Measurements from ENCODE around the gene ERCC5. TPM values are rescaled to one million over a fixed set of nuclear protein-coding genes. Genes with fewer than 3 reads are reported as not detected.

The ERCC5 gene
- total RNA-seq, 1 experiment from 2014 or later = 21.9 TPM

- in situ Hi-C loops (cut with HindIII; ENCODE audit: low pct_unique_long_range_greater_than_20kb, low sequenced_read_pairs) = no loop called here
- no peak for DNase-seq (ENCODE audit: low read depth)
Measured at GRCh38 chr13:102836471-102836870, 9.4 kb upstream of the ERCC5 start.

GRCh38 chr13:102838273-102838672, 7.6 kb upstream of the ERCC5 start:
- DNase-seq (ENCODE audit: low read depth) = no peak
- in situ Hi-C loops (cut with HindIII; ENCODE audit: low pct_unique_long_range_greater_than_20kb, low sequenced_read_pairs) = no loop called here

GRCh38 chr13:102838982-102839381, 6.8 kb upstream of the ERCC5 start:
- in situ Hi-C loops (cut with HindIII; ENCODE audit: low pct_unique_long_range_greater_than_20kb, low sequenced_read_pairs) = no loop called here

GRCh38 chr13:102839462-102839861, 6.4 kb upstream of the ERCC5 start:
- no peak for DNase-seq (ENCODE audit: low read depth)
- in situ Hi-C loops (cut with HindIII; ENCODE audit: low pct_unique_long_range_greater_than_20kb, low sequenced_read_pairs) = no loop called here

More at GRCh38 chr13:102838982-102839381, 6.8 kb upstream of the ERCC5 start:
- no peak for DNase-seq (ENCODE audit: low read depth)

- DNase-seq (ENCODE audit: low read depth) = no peak
- in situ Hi-C loops (cut with HindIII; ENCODE audit: low pct_unique_long_range_greater_than_20kb, low sequenced_read_pairs) = no loop called here
Measured at GRCh38 chr13:102845289-102845629, 573 bp upstream of the ERCC5 start.

GRCh38 chr13:102846261-102847015, 606 bp downstream of the ERCC5 start:
- DNase-seq (ENCODE audit: low read depth) = peak; percentile 33
- in situ Hi-C loops (cut with HindIII; ENCODE audit: low pct_unique_long_range_greater_than_20kb, low sequenced_read_pairs) = no loop called here

GRCh38 chr13:102847272-102848234, 1.7 kb downstream of the ERCC5 start:
- in situ Hi-C loops (cut with HindIII; ENCODE audit: low pct_unique_long_range_greater_than_20kb, low sequenced_read_pairs) = no loop called here
- peak; percentile 40 for DNase-seq (ENCODE audit: low read depth)

GRCh38 chr13:102848956-102849355, 3.1 kb downstream of the ERCC5 start:
- in situ Hi-C loops (cut with HindIII; ENCODE audit: low pct_unique_long_range_greater_than_20kb, low sequenced_read_pairs) = no loop called here
- no peak for DNase-seq (ENCODE audit: low read depth)

GRCh38 chr13:102852556-102852955, 6.7 kb downstream of the ERCC5 start:
- in situ Hi-C loops (cut with HindIII; ENCODE audit: low pct_unique_long_range_greater_than_20kb, low sequenced_read_pairs) = no loop called here
- DNase-seq (ENCODE audit: low read depth) = no peak

GRCh38 chr13:102854675-102855074, 8.8 kb downstream of the ERCC5 start:
- in situ Hi-C loops (cut with HindIII; ENCODE audit: low pct_unique_long_range_greater_than_20kb, low sequenced_read_pairs) = no loop called here
- no peak for DNase-seq (ENCODE audit: low read depth)

GRCh38 chr13:102856557-102856956, 10.7 kb downstream of the ERCC5 start:
- in situ Hi-C loops (cut with HindIII; ENCODE audit: low pct_unique_long_range_greater_than_20kb, low sequenced_read_pairs) = no loop called here
- no peak for DNase-seq (ENCODE audit: low read depth)

GRCh38 chr13:102862624-102863210, 16.9 kb downstream of the ERCC5 start:
- in situ Hi-C loops (cut with HindIII; ENCODE audit: low pct_unique_long_range_greater_than_20kb, low sequenced_read_pairs) = no loop called here
- no peak for DNase-seq (ENCODE audit: low read depth)

- in situ Hi-C loops (cut with HindIII; ENCODE audit: low pct_unique_long_range_greater_than_20kb, low sequenced_read_pairs) = no loop called here
- no peak for DNase-seq (ENCODE audit: low read depth)
Measured at GRCh38 chr13:102863590-102863989, 17.8 kb downstream of the ERCC5 start.

- in situ Hi-C loops (cut with HindIII; ENCODE audit: low pct_unique_long_range_greater_than_20kb, low sequenced_read_pairs) = no loop called here
- no peak for DNase-seq (ENCODE audit: low read depth)
Measured at GRCh38 chr13:102868366-102868936, 22.6 kb downstream of the ERCC5 start.

- in situ Hi-C loops (cut with HindIII; ENCODE audit: low pct_unique_long_range_greater_than_20kb, low sequenced_read_pairs) = no loop called here
- DNase-seq (ENCODE audit: low read depth) = no peak
Measured at GRCh38 chr13:102869948-102870676, 24.3 kb downstream of the ERCC5 start.

- in situ Hi-C loops (cut with HindIII; ENCODE audit: low pct_unique_long_range_greater_than_20kb, low sequenced_read_pairs) = no loop called here
- DNase-seq (ENCODE audit: low read depth) = peak; percentile 25
Measured at GRCh38 chr13:102870677-102871415, 25.0 kb downstream of the ERCC5 start.

GRCh38 chr13:102872131-102872530, 26.3 kb downstream of the ERCC5 start:
- in situ Hi-C loops (cut with HindIII; ENCODE audit: low pct_unique_long_range_greater_than_20kb, low sequenced_read_pairs) = no loop called here
- no peak for DNase-seq (ENCODE audit: low read depth)
